HepG2 (cell line): Measurements from ENCODE around the gene SIMC1. TPM values are rescaled to one million over a fixed set of nuclear protein-coding genes. Genes with fewer than 3 reads are reported as not detected.

Experiments used
- ATF1 ChIP-seq: IDR thresholded peaks from 2 replicates; pipeline ENCODE4 v1.6.1; 2016; ENCODE audit warnings: mild to moderate bottlenecking, control low read depth
- ESRRA ChIP-seq: sonication (generic); formaldehyde crosslinking; IDR thresholded peaks from 2 replicates; pipeline ENCODE4 v1.5.1; 2020; ENCODE audit warnings: mild to moderate bottlenecking, low read depth, missing genetic modification reagents
- HBP1 ChIP-seq: IDR thresholded peaks from 2 replicates; pipeline ENCODE4 v1.6.1; 2016; ENCODE audit warnings: low read depth, control low read depth
- IRF2 ChIP-seq: IDR thresholded peaks from 2 replicates; pipeline ENCODE4 v1.6.1; 2018; ENCODE audit warnings: missing genetic modification reagents, missing compliant biosample characterization
- JUND ChIP-seq: sonication (generic); formaldehyde crosslinking; IDR thresholded peaks from 2 replicates; pipeline ENCODE4 v1.8.0; 2022; ENCODE audit warnings: mild to moderate bottlenecking, missing genetic modification reagents
- KDM2A ChIP-seq: sonication (generic); formaldehyde crosslinking; IDR thresholded peaks from 2 replicates; pipeline ENCODE4 v1.4.0; 2020; ENCODE audit warnings: low read depth, missing genetic modification reagents, borderline replicate concordance
- MAX ChIP-seq: IDR thresholded peaks from 2 replicates; pipeline ENCODE4 v1.6.1; 2012; ENCODE audit warnings: inconsistent platforms
- NFRKB ChIP-seq: fragments of 450-650 bp; IDR thresholded peaks from 2 replicates; pipeline ENCODE4 v1.6.1; 2017
- PCBP1 ChIP-seq: fragments of 200-400 bp; formaldehyde crosslinking; IDR thresholded peaks from 2 replicates; pipeline ENCODE4 v1.6.1; 2017; ENCODE audit warnings: mild to moderate bottlenecking, low read depth, low read length, borderline replicate concordance
- SIN3B ChIP-seq: fragments of 150-350 bp; IDR thresholded peaks from 2 replicates; pipeline ENCODE4 v1.6.1; 2014; ENCODE audit warnings: low read length
- SOX6 ChIP-seq, 2 experiments: fragments of 450-650 bp in 1 of 2; sonication (generic) in 1 of 2; formaldehyde crosslinking in 1 of 2; IDR thresholded peaks; 2 replicates each; pipeline versions ENCODE4 v1.4.0 to v1.6.1; 2017 to 2020; ENCODE audit warnings: antibody characterized with exemption in 1 of 2, mild to moderate bottlenecking in 1 of 2, missing genetic modification reagents in 1 of 2
- SRSF4 ChIP-seq: fragments of 200-400 bp; formaldehyde crosslinking; IDR thresholded peaks from one replicate; pipeline ENCODE4 v1.6.1; 2018; ENCODE audit warnings: mild to moderate bottlenecking, low read depth, low read length, moderate library complexity; ENCODE audit not compliant: poor library complexity, severe bottlenecking
- TEAD2 ChIP-seq: sonication (generic); formaldehyde crosslinking; IDR thresholded peaks from 2 replicates; pipeline ENCODE4 v1.9.0; 2021; ENCODE audit warnings: missing genetic modification reagents
- TRAFD1 ChIP-seq: sonication (generic); formaldehyde crosslinking; IDR thresholded peaks from 2 replicates; pipeline ENCODE4 v1.5.1; 2020; ENCODE audit warnings: missing genetic modification reagents, mild to moderate bottlenecking, borderline replicate concordance
- XRCC5 ChIP-seq: fragments of 200-400 bp; formaldehyde crosslinking; optimal IDR thresholded peaks from 2 replicates; pipeline ENCODE3; 2017; ENCODE audit warnings: mild to moderate bottlenecking, low read length
- ZFP36 ChIP-seq: fragments of 150-350 bp; IDR thresholded peaks from 2 replicates; pipeline ENCODE4 v1.6.1; 2018; ENCODE audit warnings: borderline replicate concordance, low read length, low read depth; ENCODE audit not compliant: partially characterized antibody
- ZNF205 ChIP-seq: IDR thresholded peaks from 2 replicates; pipeline ENCODE4 v1.6.1; 2018; ENCODE audit warnings: missing biosample characterization, missing genetic modification reagents
- ZNF280B ChIP-seq: sonication (generic); formaldehyde crosslinking; IDR thresholded peaks from 2 replicates; pipeline ENCODE4 v1.5.0; 2020; ENCODE audit warnings: missing genetic modification reagents, mild to moderate bottlenecking, borderline replicate concordance
- ZNF367 ChIP-seq: sonication (generic); formaldehyde crosslinking; IDR thresholded peaks from 2 replicates; pipeline ENCODE4 v1.4.0; 2020; ENCODE audit warnings: missing genetic modification reagents, borderline replicate concordance
- ZNF383 ChIP-seq: sonication (generic); formaldehyde crosslinking; IDR thresholded peaks from 2 replicates; pipeline ENCODE4 v1.4.0; 2020; ENCODE audit warnings: missing genetic modification reagents, mild to moderate bottlenecking, borderline replicate concordance
- ZNF576 ChIP-seq: sonication (generic); formaldehyde crosslinking; IDR thresholded peaks from 2 replicates; pipeline ENCODE4 v1.4.0; 2020; ENCODE audit warnings: mild to moderate bottlenecking, missing genetic modification reagents
- ZNF629 ChIP-seq: sonication (generic); formaldehyde crosslinking; conservative IDR thresholded peaks from 2 replicates; pipeline ENCODE4 v1.5.0; 2020; ENCODE audit warnings: missing genetic modification reagents
- ZNF678 ChIP-seq: sonication (generic); formaldehyde crosslinking; IDR thresholded peaks from 2 replicates; pipeline ENCODE4 v1.4.0; 2020; ENCODE audit warnings: mild to moderate bottlenecking, missing genetic modification reagents
- ZNF790 ChIP-seq: sonication (generic); formaldehyde crosslinking; IDR thresholded peaks from 2 replicates; pipeline ENCODE4 v1.8.0; 2022; ENCODE audit warnings: missing genetic modification reagents, mild to moderate bottlenecking, borderline replicate concordance
- polyA plus RNA-seq, 8 experiments: library from polyadenylated mRNA; depleted of rRNA in 3 of 8; stranded (reverse) in 7 of 8; unstranded in 1 of 8; fragments of >200 nt; fragmentation: Illumina TruSeq in 4 of 8; extraction: Trizol in 4 of 8; gene quantifications; 2 replicates each; pipeline versions ENCODE4 v1.2.1 to v1.2.3, GENCODE V29; 2011 to 2016; ENCODE audit warnings: low read depth in 4 of 8, missing spikeins in 1 of 8, mixed read lengths in 1 of 8; ENCODE audit not compliant: insufficient read depth in 1 of 8
- total RNA-seq, 5 experiments: library from RNA; depleted of rRNA; stranded (reverse); fragments of >200 nt; fragmentation: Illumina TruSeq; extraction: Trizol; gene quantifications; 2 replicates each; pipeline ENCODE4 v1.2.3, GENCODE V29; 2016; ENCODE audit warnings: low read depth in 1 of 5

The SIMC1 gene
- total and polyA plus RNA-seq, 2 of the 13 experiments (the other 11 are each of a cell fraction or from before 2014, with no cell fraction given), result 5.4 to 6.8 TPM

GRCh38 chr5:176388444-176389134 is 150.4 kb downstream of the SIMC1 start, which contains the start of the genes HIGD2A and NOP16 (continued):
- TF ChIP-seq ZNF383 (CRISPR knock-in tag), result peak; percentile 81; the same call in 1 of the 2 replicates
- peak; percentile 40; the same call in 1 of the 2 replicates for TF ChIP-seq JUND (CRISPR knock-in tag)
- TF ChIP-seq ATF1 (CRISPR knock-in tag), result peak; percentile 86
- TF ChIP-seq ESRRA, result peak; percentile 98
- no peak; the same call in 1 of the 2 replicates for TF ChIP-seq TRAFD1 (CRISPR knock-in tag)
- peak; percentile 94 for TF ChIP-seq XRCC5
- peak; percentile 76; the same call in 1 of the 2 replicates for TF ChIP-seq SIN3B
- peak; percentile 97 for TF ChIP-seq MAX
- no peak for TF ChIP-seq ZNF576 (CRISPR knock-in tag)
- peak; percentile 90 for TF ChIP-seq KDM2A (CRISPR knock-in tag)
- no peak; the same call in 1 of the 2 replicates for TF ChIP-seq NFRKB
- no peak for TF ChIP-seq PCBP1
- peak; percentile 91 for TF ChIP-seq HBP1
- no peak for TF ChIP-seq SRSF4
- no peak; the same call in none of the 2 replicates for TF ChIP-seq ZNF629 (CRISPR knock-in tag)
- TF ChIP-seq ZNF367 (CRISPR knock-in tag), result no peak
- peak; percentile 16; the same call in 1 of the 2 replicates for TF ChIP-seq ZNF790 (CRISPR knock-in tag)
- no peak; the same call in none of the 2 replicates for TF ChIP-seq ZNF205 (CRISPR knock-in tag)
- TF ChIP-seq ZNF280B (CRISPR knock-in tag), result peak; percentile 91
- peak; percentile 89 for TF ChIP-seq IRF2 (CRISPR knock-in tag)
- TF ChIP-seq TEAD2, result no peak
- no peak for TF ChIP-seq ZFP36
- no peak for TF ChIP-seq SOX6 (IDR thresholded peaks at IDR 0.05)
- TF ChIP-seq SOX6 (CRISPR knock-in tag; IDR thresholded peaks at IDR 0.05), result no peak; the same call in 1 of the 2 replicates
- peak; percentile 91 for TF ChIP-seq ZNF678 (CRISPR knock-in tag)
